K562 (cell line): ENCODE results near the gene USP51. TPM values are rescaled to one million over a fixed set of nuclear protein-coding genes. Genes with fewer than 3 reads are reported as not detected.
"Not testable (repeated sequence)": the region's sequence is repeated elsewhere in the genome, so short reads cannot be mapped to it uniquely, and the experiment has no call there.

Experiments used
- ATAC-seq: fragments of 200-7000 bp; cut with Tn5 transposase; 3 replicates; pipeline ENCODE4 v1.9.1; 2020; ENCODE audit warnings: moderate library complexity
- BruUV-seq: library from RNA; stranded (reverse); fragments of 400-500 nt; replicated peaks from 2 replicates; lab custom pipeline; 2021; lab: Mats Ljungman, UMichigan
- CTCF ChIA-PET: fragments of 300-600 bp; formaldehyde crosslinking; extraction: SDS; loops from one replicate; lab custom pipeline; 2021; ENCODE audit warnings: low intra/inter-chr PET ratio; lab: Yijun Ruan, JAX
- POLR2A ChIA-PET: fragments of 300-600, 350-650 bp; sonication (Branson Sonifier 250); formaldehyde crosslinking; extraction: SDS; loops from one replicate; lab custom pipeline; 2021; ENCODE audit warnings: antibody characterized with exemption, inconsistent platforms; lab: Yijun Ruan, JAX
- DNase-seq, 4 experiments: peaks; one replicate each; pipeline versions ENCODE4 v3.0.0 to v3.0.0-alpha.2; 2011 to 2018; ENCODE audit warnings: low spot score in 3 of 4, mixed read lengths in 3 of 4; ENCODE audit errors: extremely low read depth in 1 of 4
- FAIRE-seq: peaks from 2 replicates; lab custom pipeline; 2011; peaks lifted over from hg19 to GRCh38; lab: Jason Lieb, UNC
- H2AFZ ChIP-seq: 2 replicates; pipeline ENCODE4 v1.6.0; 2011; ENCODE audit warnings: low read depth, low read length, control low read depth, inconsistent platforms
- H3K27ac ChIP-seq: fragments of 200-600 bp; 3 replicates; pipeline ENCODE4 v1.8.0; 2011; ENCODE audit warnings: low read depth, mild to moderate bottlenecking, control low read depth, inconsistent platforms, low read length, moderate library complexity, mixed read lengths; ENCODE audit errors: extremely low read depth
- H3K27me3 ChIP-seq, 2 experiments: fragments of 300-600 bp in 1 of 2; 2 replicates in 1 of 2; 3 replicates in 1 of 2; pipeline versions ENCODE4 v1.6.0 to v1.8.0; 2011; ENCODE audit warnings: inconsistent platforms in 2 of 2, low read length in 2 of 2, mild to moderate bottlenecking in 1 of 2, mixed read lengths in 1 of 2, moderate library complexity in 1 of 2; ENCODE audit not compliant: control insufficient read depth in 2 of 2, insufficient read depth in 2 of 2
- H3K36me3 ChIP-seq: fragments of 300-600 bp; 3 replicates; pipeline ENCODE4 v1.8.0; 2011; ENCODE audit warnings: mild to moderate bottlenecking, low read length, inconsistent platforms; ENCODE audit not compliant: control insufficient read depth, insufficient read depth
- H3K4me1 ChIP-seq, 2 experiments: fragments of 200-600 bp in 1 of 2; replicated peaks in 1 of 2; 2 replicates in 1 of 2; 3 replicates in 1 of 2; pipeline versions ENCODE4 v1.5.1 to v1.8.0; 2011; ENCODE audit warnings: inconsistent platforms in 2 of 2, low read length in 2 of 2, mild to moderate bottlenecking in 1 of 2, mixed read lengths in 1 of 2, moderate library complexity in 1 of 2; ENCODE audit not compliant: control insufficient read depth in 2 of 2, insufficient read depth in 2 of 2
- H3K4me2 ChIP-seq: 2 replicates; pipeline ENCODE4 v1.6.1; 2011; ENCODE audit warnings: low read length, control low read depth, inconsistent platforms, mixed read lengths; ENCODE audit not compliant: insufficient read depth
- H3K4me3 ChIP-seq: fragments of 200-600 bp; sonication (generic), shearing (Covaris generic); 2 replicates; pipeline ENCODE4 v1.5.1; 2016; ENCODE audit warnings: control low read depth, inconsistent platforms
- H3K79me2 ChIP-seq: fragments of 200-600 bp; 3 replicates; pipeline ENCODE4 v1.8.0; 2011; ENCODE audit warnings: low read length, inconsistent platforms; ENCODE audit not compliant: control insufficient read depth, insufficient read depth
- H3K9ac ChIP-seq, 2 experiments: 2 replicates each; pipeline versions ENCODE4 v1.6.0 to v1.6.1; 2011; ENCODE audit warnings: low read depth in 2 of 2, low read length in 2 of 2, control low read depth in 1 of 2, inconsistent platforms in 1 of 2, mild to moderate bottlenecking in 1 of 2, mixed read lengths in 1 of 2; ENCODE audit not compliant: insufficient read depth in 1 of 2
- H3K9me1 ChIP-seq: one replicate; pipeline ENCODE4 v1.6.0; 2011; ENCODE audit warnings: inconsistent platforms, mild to moderate bottlenecking, low read length, moderate library complexity; ENCODE audit not compliant: control insufficient read depth, insufficient read depth
- H3K9me3 ChIP-seq: replicated peaks from 2 replicates; pipeline ENCODE4 v1.5.1; 2011; ENCODE audit warnings: low read depth, low read length, inconsistent platforms; ENCODE audit not compliant: control insufficient read depth, insufficient read depth
- H4K20me1 ChIP-seq: replicated peaks from 2 replicates; pipeline ENCODE4 v1.6.1; 2011; ENCODE audit warnings: low read length, inconsistent platforms, mixed read lengths; ENCODE audit not compliant: control insufficient read depth, insufficient read depth
- WGBS: fragments of 100-300 bp; shearing (Covaris generic); methylation state at CpG from one replicate; pipeline ENCODE4 v1.1.6; 2016; ENCODE audit warnings: low coverage, mixed read lengths; ENCODE audit not compliant: insufficient coverage; ENCODE audit errors: missing lambda C conversion rate; 5-methylcytosine and 5-hydroxymethylcytosine counted together
- in situ Hi-C: fragments of 300-500 bp; cut with MboI; formaldehyde crosslinking; loops from 4 replicates; pipeline ENCODE4 v1.15.0; 2018; ENCODE audit warnings: inconsistent platforms, mixed read lengths
- intact Hi-C: fragments of 100-400 bp; cut with micrococcal nuclease; formaldehyde crosslinking; loops from 2 replicates; pipeline ENCODE4 v1.14.2; 2022
- polyA plus RNA-seq, 8 experiments: library from polyadenylated mRNA; depleted of rRNA in 4 of 8; stranded (reverse) in 5 of 8; unstranded in 3 of 8; fragments of >200 nt; fragmentation: Nextera tagmentation in 2 of 8; fragmentation: Illumina TruSeq in 1 of 8; extraction: Ambion mirVana in 2 of 8; extraction: Trizol in 1 of 8; gene quantifications; 2 replicates each; pipeline versions ENCODE4 v1.2.1 to v1.2.3, GENCODE V29; 2011 to 2014; ENCODE audit warnings: inconsistent platforms in 1 of 8, missing spikeins in 1 of 8
- total RNA-seq, 7 experiments: library from RNA; depleted of rRNA in 6 of 7; stranded (reverse); fragments of >200 nt in 6 of 7; fragmentation: Illumina TruSeq in 2 of 7; extraction: Trizol in 2 of 7; gene quantifications; 2 replicates each; pipeline versions ENCODE4 v1.2.1 to v1.2.3, GENCODE V29; 2011 to 2021; ENCODE audit warnings: low replicate concordance in 1 of 7

The USP51 gene
- total and polyA plus RNA-seq, 9 of the 15 experiments (the other 6 are each of a cell fraction or from before 2014, with no cell fraction given) = 0.59 to 3.9 (median 1.3) TPM

DNA sequence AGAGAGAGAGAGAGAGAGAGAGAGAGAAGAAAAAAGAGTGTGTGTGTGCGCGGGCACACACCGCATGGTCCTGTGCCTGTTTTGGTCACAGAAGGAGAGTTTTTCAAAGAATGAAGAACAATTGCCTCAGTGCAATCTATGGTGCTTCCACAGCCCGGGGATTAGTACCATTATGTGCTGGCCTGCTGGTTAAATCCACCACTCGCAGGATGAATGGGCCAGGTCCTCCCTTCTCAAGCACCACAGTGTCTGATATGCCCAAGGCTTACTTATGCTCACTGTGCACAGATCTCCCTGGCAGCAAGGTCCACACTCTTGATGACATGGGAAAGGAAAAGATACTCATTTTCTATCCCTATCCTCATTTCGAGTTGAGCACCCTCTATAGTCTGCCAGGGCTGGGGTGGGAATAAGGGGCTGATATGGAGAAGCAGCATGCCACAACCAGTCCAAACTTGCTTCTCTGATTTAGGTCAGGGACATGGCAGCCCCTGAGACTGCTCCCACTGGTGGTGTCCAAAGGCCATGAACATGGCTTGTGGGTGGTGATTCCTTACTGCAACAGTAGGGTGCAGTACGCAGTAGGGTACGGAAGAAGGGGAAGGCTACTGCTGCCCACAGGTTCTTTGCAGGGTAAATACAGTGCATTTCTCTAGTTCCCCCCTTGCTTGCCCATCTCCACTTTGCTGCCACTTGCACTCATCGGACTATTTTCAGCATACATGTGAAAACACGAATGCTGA is 18.9 kb upstream of the USP51 start:
- BruUV-seq, H3K4me3 ChIP-seq, H3K4me1 ChIP-seq, intact Hi-C loops, H3K9me1 ChIP-seq, POLR2A ChIA-PET, H3K27ac ChIP-seq, H3K4me2 ChIP-seq, H3K79me2 ChIP-seq, H3K9me3 ChIP-seq, DNase-seq, CTCF ChIA-PET, H3K9ac ChIP-seq, H3K27me3 ChIP-seq, in situ Hi-C loops, H3K36me3 ChIP-seq, FAIRE-seq, H4K20me1 ChIP-seq, H2AFZ ChIP-seq: not testable (repeated sequence)
- peak; percentile 93 for ATAC-seq
- WGBS = no CpG with 5 or more reads among the region's 10 CpGs

DNA sequence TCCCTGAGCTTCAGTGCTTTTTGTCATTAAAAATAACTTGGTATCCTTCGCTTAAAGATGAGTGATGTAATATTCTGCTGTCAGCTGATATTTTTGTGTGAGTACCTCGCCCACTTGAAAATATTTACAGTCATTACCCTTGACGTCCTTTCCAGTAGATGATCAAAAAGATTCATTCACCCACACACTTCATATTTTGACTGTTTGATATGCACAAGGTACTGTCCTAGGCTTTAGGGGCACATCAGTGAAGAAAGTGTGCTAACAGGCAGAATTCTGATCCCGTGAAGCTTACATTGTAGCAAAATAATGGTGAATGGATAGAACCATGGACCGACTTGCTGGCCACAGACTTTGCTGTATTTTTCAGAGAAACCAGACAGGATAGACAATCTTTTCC is 18.1 kb upstream of the USP51 start:
- ATAC-seq = not testable (repeated sequence)

DNA sequence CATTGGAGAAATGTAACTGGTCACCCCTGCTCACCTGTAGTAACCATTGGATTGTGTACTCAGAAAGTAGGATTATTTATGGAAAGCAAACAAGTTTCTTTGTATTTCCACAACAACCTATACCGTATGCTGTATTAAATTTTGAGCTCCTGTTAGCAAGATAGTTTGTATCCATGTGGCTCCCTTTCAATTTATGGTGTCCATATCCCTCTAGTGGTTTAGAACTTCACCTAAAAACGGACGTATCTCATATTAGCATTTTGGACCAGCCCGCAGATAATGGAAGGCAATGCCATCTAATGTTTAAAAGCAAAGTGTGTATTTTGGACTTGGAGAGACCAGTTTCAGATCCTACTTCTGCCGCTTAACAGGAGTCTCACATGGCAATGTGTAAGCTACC is 17.4 kb upstream of the USP51 start:
- WGBS = no CpG with 5 or more reads among the region's 5 CpGs
- ATAC-seq = peak; percentile 66
- H3K9ac ChIP-seq, H3K27me3 ChIP-seq, DNase-seq, H3K27ac ChIP-seq, H3K4me2 ChIP-seq, in situ Hi-C loops, BruUV-seq, H2AFZ ChIP-seq, intact Hi-C loops, H4K20me1 ChIP-seq, H3K79me2 ChIP-seq, H3K9me3 ChIP-seq, CTCF ChIA-PET, FAIRE-seq, H3K9me1 ChIP-seq, POLR2A ChIA-PET, H3K4me1 ChIP-seq, H3K4me3 ChIP-seq, H3K36me3 ChIP-seq: not testable (repeated sequence)

More for the DNA sequence above, 18.1 kb upstream of the USP51 start:
- H3K79me2 ChIP-seq, DNase-seq, H4K20me1 ChIP-seq, H3K4me2 ChIP-seq, H3K27me3 ChIP-seq, H3K9me3 ChIP-seq, intact Hi-C loops, H3K9me1 ChIP-seq, in situ Hi-C loops, POLR2A ChIA-PET, H3K9ac ChIP-seq, FAIRE-seq, H3K27ac ChIP-seq, CTCF ChIA-PET, H3K36me3 ChIP-seq, H3K4me3 ChIP-seq, H2AFZ ChIP-seq, BruUV-seq, H3K4me1 ChIP-seq: not testable (repeated sequence)
- no CpG with 5 or more reads among the region's 5 CpGs for WGBS
